ENCODE results near the gene SWT1.
"Not testable (repeated sequence)": the region's sequence is repeated elsewhere in the genome, so short reads cannot be mapped to it uniquely, and the experiment has no call there.

Gene SWT1

GRCh38 chr1:185291652-185292051, 134.7 kb downstream of the SWT1 start:
- DNase-seq (ENCODE audit: low read depth): no peak

- DNase-seq (ENCODE audit: low read depth): no peak
Measured at GRCh38 chr1:185292237-185292636, 135.3 kb downstream of the SWT1 start.

GRCh38 chr1:185293967-185294542, 137.1 kb downstream of the SWT1 start:
- no peak for DNase-seq (ENCODE audit: low read depth)

GRCh38 chr1:185295091-185295490, 138.1 kb downstream of the SWT1 start:
- no peak for DNase-seq (ENCODE audit: low read depth)

GRCh38 chr1:185297982-185298381, 141.0 kb downstream of the SWT1 start:
- DNase-seq (ENCODE audit: low read depth): no peak

- DNase-seq (ENCODE audit: low read depth): no peak
Measured at GRCh38 chr1:185300152-185300551, 143.2 kb downstream of the SWT1 start.

GRCh38 chr1:185305419-185305818, 148.5 kb downstream of the SWT1 start:
- no peak for DNase-seq (ENCODE audit: low read depth)

- DNase-seq (ENCODE audit: low read depth): no peak
Measured at GRCh38 chr1:185308126-185308525, 151.2 kb downstream of the SWT1 start.

- DNase-seq (ENCODE audit: low read depth): no peak
Measured at GRCh38 chr1:185309566-185309965, 152.6 kb downstream of the SWT1 start.

- DNase-seq (ENCODE audit: low read depth): no peak
Measured at GRCh38 chr1:185311589-185312225, 154.7 kb downstream of the SWT1 start.

- DNase-seq (ENCODE audit: low read depth): no peak
Measured at GRCh38 chr1:185312361-185313138, 155.6 kb downstream of the SWT1 start.

- DNase-seq (ENCODE audit: low read depth): no peak
Measured at GRCh38 chr1:185314411-185314810, 157.4 kb downstream of the SWT1 start.

- no peak for DNase-seq (ENCODE audit: low read depth)
Measured at GRCh38 chr1:185315445-185316071, 158.6 kb downstream of the SWT1 start.

- DNase-seq (ENCODE audit: low read depth): peak; percentile 93
Measured at GRCh38 chr1:185316163-185317033, 159.4 kb downstream of the SWT1 start.

- DNase-seq (ENCODE audit: low read depth): peak; percentile 92
Measured at GRCh38 chr1:185317034-185317885, 160.3 kb downstream of the SWT1 start, which contains the start of gene IVNS1ABP. IVNS1ABP (minus strand) TSS chr1:185317243; CDS start chr1:185309493, 7,750 bp downstream.

GRCh38 chr1:185317886-185318310, 160.9 kb downstream of the SWT1 start:
- peak; percentile 45 for DNase-seq (ENCODE audit: low read depth)

- DNase-seq (ENCODE audit: low read depth): no peak
Measured at GRCh38 chr1:185318431-185319138, 161.6 kb downstream of the SWT1 start.

- no peak for DNase-seq (ENCODE audit: low read depth)
Measured at GRCh38 chr1:185319139-185319475, 162.1 kb downstream of the SWT1 start.

- DNase-seq (ENCODE audit: low read depth): not testable (repeated sequence)
Measured at GRCh38 chr1:185321104-185321503, 164.1 kb downstream of the SWT1 start.

- DNase-seq (ENCODE audit: low read depth): not testable (repeated sequence)
Measured at GRCh38 chr1:185321653-185322221, 164.8 kb downstream of the SWT1 start.
